AG04450 (cell line): ENCODE results near the gene ANKEF1. TPM values are rescaled to one million over a fixed set of nuclear protein-coding genes. Genes with fewer than 3 reads are reported as not detected.

ENCODE experiments used
- CTCF ChIA-PET: fragments of 300-600, 350-600 bp; formaldehyde crosslinking; extraction: SDS; loops from one replicate; lab custom pipeline; 2022; ENCODE audit warnings: antibody characterized with exemption, inconsistent platforms; lab: Charles Lee
- POLR2A ChIA-PET: fragments of 350-600 bp; formaldehyde crosslinking; extraction: SDS; loops from one replicate; lab custom pipeline; 2021; ENCODE audit warnings: antibody characterized with exemption, inconsistent platforms; lab: Yijun Ruan, JAX
- DNase-seq: peaks from one replicate; pipeline ENCODE4 v3.0.0-alpha.2; 2011; ENCODE audit warnings: low read depth, low spot score
- H3K27ac ChIP-seq: one replicate; pipeline ENCODE4 v1.5.1; 2012; ENCODE audit warnings: low read depth, low read length, control low read depth
- H3K27me3 ChIP-seq: one replicate; pipeline ENCODE4 v1.6.0; 2012; ENCODE audit warnings: low read length; ENCODE audit not compliant: control insufficient read depth, insufficient read depth
- H3K4me3 ChIP-seq: 2 replicates; pipeline ENCODE4 v1.5.1; 2011; ENCODE audit warnings: mild to moderate bottlenecking, low read depth, low read length, control low read depth
- H3K9me3 ChIP-seq: 2 replicates; pipeline ENCODE4 v1.5.1; 2012; ENCODE audit warnings: low read length; ENCODE audit not compliant: control insufficient read depth, insufficient read depth
- CTCF ChIP-seq: IDR thresholded peaks from 2 replicates; pipeline ENCODE4 v1.5.1; 2011; ENCODE audit warnings: low read depth, low read length, control low read depth, inconsistent platforms
- polyA plus RNA-seq: library from polyadenylated mRNA; depleted of rRNA; stranded (reverse); fragments of >200 nt; gene quantifications from 2 replicates; pipeline ENCODE4 v1.2.3, GENCODE V29; 2011; rRNA removed
- small RNA-seq: library from RNA; depleted of rRNA; stranded (forward); fragments of <200 nt; gene quantifications from one replicate; pipeline ENCODE3, GENCODE V24; 2012; ENCODE audit warnings: low read depth; ENCODE audit not compliant: insufficient read length

Gene ANKEF1
- polyA plus RNA-seq, 1 experiment = 0.78 TPM

GRCh38 chr20:10093087-10093591 is 58.4 kb downstream of the ANKEF1 start:
- Histone ChIP-seq H3K27ac (no peak overlapping the region), H3K27me3 (no peaks in the 10 kb centered on the region), H3K9me3 (no peaks in the 10 kb centered on the region), H3K4me3 (no peak overlapping the region)
- peak; percentile 10 for DNase-seq
- TF ChIP-seq CTCF = no peak
- ChIA-PET CTCF (interaction anchor here (1.2 to 6.8 kb wide), 6 partner anchors 110 to 476 kb away, joined by 3 to 213 read pairs (median 10); no protein-coding TSS in a partner anchor), POLR2A (interaction anchor here (1.9 kb wide), 1 partner anchor 22 kb away, joined by 7 read pairs; no protein-coding TSS in a partner anchor)

- H3K9me3 ChIP-seq = no peaks in the 10 kb centered on the region
- CTCF ChIA-PET = interaction anchor here (0.5 to 0.7 kb wide), 2 partner anchors 45 to 432 kb away, joined by 4 read pairs; no protein-coding TSS in a partner anchor
- H3K4me3 ChIP-seq = no peak overlapping the region
- H3K27me3 ChIP-seq = no peaks in the 10 kb centered on the region
- H3K27ac ChIP-seq = no peak overlapping the region
- POLR2A ChIA-PET = no interaction called here
- TF ChIP-seq CTCF = no peak
- DNase-seq = no peak
Measured at GRCh38 chr20:10094566-10095173, 59.9 kb downstream of the ANKEF1 start.

GRCh38 chr20:10096790-10097189 is 62.0 kb downstream of the ANKEF1 start:
- CTCF ChIA-PET = interaction anchor here (0.7 kb wide), 1 partner anchor 526 kb away, joined by 10 read pairs; no protein-coding TSS in a partner anchor
- no peak for DNase-seq
- H3K4me3 ChIP-seq = no peak overlapping the region
- H3K9me3 ChIP-seq = no peaks in the 10 kb centered on the region
- no peak overlapping the region for H3K27ac ChIP-seq
- POLR2A ChIA-PET = no interaction called here
- H3K27me3 ChIP-seq = no peaks in the 10 kb centered on the region
- no peak for TF ChIP-seq CTCF

GRCh38 chr20:10105046-10105445 is 70.3 kb downstream of the ANKEF1 start:
- CTCF ChIA-PET = interaction anchor here (0.9 to 2.7 kb wide), 3 partner anchors 15 to 320 kb away, joined by 3 to 16 read pairs (median 8); no protein-coding TSS in a partner anchor
- Histone ChIP-seq H3K9me3 (no peaks in the 10 kb centered on the region), H3K4me3 (no peak overlapping the region), H3K27ac (no peak overlapping the region), H3K27me3 (no peaks in the 10 kb centered on the region)
- no peak for DNase-seq
- TF ChIP-seq CTCF = no peak
- POLR2A ChIA-PET = no interaction called here

Small RNAs within 50 kb of the gene (small RNA-seq; reads per million reads assigned to genes)
- not detected for gene RF00017

Other genes with a start within 250 kb of the ANKEF1 start
- not detected in 2 replicates for gene PAK5, start 195.9 kb upstream of the ANKEF1 start, polyA plus RNA-seq
- gene SNAP25, start 183.8 kb downstream of the ANKEF1 start, polyA plus RNA-seq = 5.3 and 6.6 TPM in 2 replicates